GM12891 (cell line): ENCODE measurements around the gene LAG3.

ENCODE experiments used
- POLR2A ChIP-seq: IDR thresholded peaks from 2 replicates; pipeline ENCODE4 v1.6.1; 2011; ENCODE audit warnings: low read depth, low read length, control low read depth
- POLR2AphosphoS5 ChIP-seq: IDR thresholded peaks from 2 replicates; pipeline ENCODE4 v1.6.1; 2011; ENCODE audit warnings: low read depth, low read length, control low read depth
- TAF1 ChIP-seq: IDR thresholded peaks from 2 replicates; pipeline ENCODE4 v1.6.1; 2011; ENCODE audit warnings: low read depth, low read length, control low read depth

DNA sequence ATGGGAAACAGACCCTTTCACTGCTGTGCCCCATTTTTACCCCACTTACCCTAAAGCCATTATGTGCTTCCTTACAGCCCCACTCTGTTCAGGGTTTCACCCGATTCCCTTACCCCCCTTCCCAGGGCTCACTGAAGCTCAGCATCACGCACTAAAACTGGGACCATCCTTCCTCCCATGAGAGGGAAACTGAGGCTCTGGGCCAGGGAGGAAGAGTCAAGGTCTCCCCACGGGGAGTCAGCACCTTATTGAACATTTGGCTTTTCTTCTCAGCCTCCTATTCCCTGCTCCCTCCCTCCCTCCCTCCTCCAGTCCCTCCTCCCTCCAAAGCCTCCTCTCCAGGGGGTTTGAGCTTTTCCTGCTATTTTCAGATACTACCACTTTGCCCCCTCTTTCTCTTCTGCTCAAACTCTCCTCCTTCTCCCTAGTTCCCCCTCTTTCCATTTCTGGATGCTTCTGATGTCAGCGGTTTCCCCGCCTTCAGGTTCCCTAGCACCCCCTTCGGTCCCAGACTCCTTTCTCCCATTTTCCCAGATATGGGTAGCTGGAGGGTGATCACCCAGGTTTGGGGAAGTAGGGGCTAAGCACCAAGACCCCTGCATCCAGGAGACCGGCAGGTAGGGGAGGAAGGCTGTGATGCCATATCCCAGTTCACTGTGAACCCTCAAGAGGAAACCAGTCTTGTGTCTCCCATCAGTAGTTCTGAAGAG, 50.3 kb downstream of the LAG3 start:
- TF ChIP-seq TAF1 (no peak), POLR2AphosphoS5 (no peak), POLR2A (no peak)
